Activated CD8-positive, alpha-beta memory T cell treated with anti-CD3 and anti-CD28 coated beads, Interleukin-2, amount 10 ng/mL, durations not matched to agents 7 days and 5 days (primary cell): Measurements from ENCODE around the gene PLAAT3. TPM values are rescaled to one million over a fixed set of nuclear protein-coding genes. Genes with fewer than 3 reads are reported as not detected.
A peak's percentile ranks its signal among the peaks of the same experiment; 100 is the strongest.

Experiments
- ATAC-seq: fragments of 150-1000 bp; cut with Tn5 transposase; one replicate; pipeline ENCODE4 v1.10.0; 2021; ENCODE audit warnings: moderate library complexity
- CTCF ChIA-PET: fragments of 350-600 bp; sonication (Branson Sonifier 250); formaldehyde crosslinking; loops from one replicate; lab custom pipeline; 2021; ENCODE audit warnings: antibody characterized with exemption; lab: Charles Lee
- DNase-seq: peaks from one replicate; pipeline ENCODE4 v3.0.0-alpha.2; 2020
- H3K27ac Mint-ChIP-seq: one replicate; pipeline ENCODE4 v1.8.0; 2021; ENCODE audit warnings: mild to moderate bottlenecking, mixed read lengths
- H3K27me3 Mint-ChIP-seq: one replicate; pipeline ENCODE4 v1.8.0; 2021; ENCODE audit warnings: mixed read lengths
- H3K36me3 Mint-ChIP-seq: one replicate; pipeline ENCODE4 v1.8.0; 2021; ENCODE audit warnings: mild to moderate bottlenecking, mixed read lengths
- H3K4me1 Mint-ChIP-seq: one replicate; pipeline ENCODE4 v1.8.0; 2021; ENCODE audit warnings: mixed read lengths
- H3K4me3 Mint-ChIP-seq: one replicate; pipeline ENCODE4 v1.8.0; 2021; ENCODE audit warnings: mild to moderate bottlenecking, moderate library complexity, mixed read lengths
- H3K9me3 Mint-ChIP-seq: one replicate; pipeline ENCODE4 v1.8.0; 2022; ENCODE audit warnings: low read depth, mixed read lengths
- total RNA-seq, 2 experiments: library from RNA; stranded (reverse); gene quantifications; one replicate each; pipeline ENCODE4 v1.2.3, GENCODE V29; 2021

The PLAAT3 gene
- total RNA-seq, 2 experiments from 2014 or later: 21.7 to 25.5 TPM

- CTCF ChIA-PET: interaction anchor here (0.9 to 1.7 kb wide), 7 partner anchors 7 to 47 kb away, joined by 3 to 12 read pairs (median 4); no protein-coding TSS in a partner anchor
- H3K36me3 Mint-ChIP-seq: peaks cover 32% of the 10 kb centered on the region
- H3K27ac Mint-ChIP-seq: peak overlapping the region; percentile 84
- no peak for DNase-seq
- H3K4me3 Mint-ChIP-seq: peak overlapping the region; percentile 73
- H3K9me3 Mint-ChIP-seq: peaks cover 2% of the 10 kb centered on the region
- peaks cover 29% of the 10 kb centered on the region for H3K4me1 Mint-ChIP-seq
- peaks cover 5% of the 10 kb centered on the region for H3K27me3 Mint-ChIP-seq
- no peak for ATAC-seq
These were observed 39.2 kb downstream of the PLAAT3 start for GRCh38 chr11:63574856-63575602.

GRCh38 chr11:63573881-63574855, 40.1 kb downstream of the PLAAT3 start:
- DNase-seq (peak; percentile 79), ATAC-seq (peak; percentile 96)
- Mint-ChIP-seq H3K4me3 (peak overlapping the region; percentile 73), H3K36me3 (peaks cover 27% of the 10 kb centered on the region), H3K4me1 (peaks cover 29% of the 10 kb centered on the region), H3K27ac (peak overlapping the region; percentile 84), H3K9me3 (peaks cover 2% of the 10 kb centered on the region), H3K27me3 (peaks cover 6% of the 10 kb centered on the region)
- CTCF ChIA-PET: interaction anchor here (0.5 to 1.7 kb wide), 10 partner anchors 8 to 98 kb away, joined by 3 to 12 read pairs (median 4); no protein-coding TSS in a partner anchor

GRCh38 chr11:63572026-63572688, 42.1 kb downstream of the PLAAT3 start:
- ATAC-seq (no peak), DNase-seq (no peak)
- Mint-ChIP-seq H3K36me3 (peaks cover 16% of the 10 kb centered on the region), H3K9me3 (no peaks in the 10 kb centered on the region), H3K4me1 (peaks cover 43% of the 10 kb centered on the region), H3K27ac (no peak overlapping the region), H3K4me3 (no peak overlapping the region), H3K27me3 (peaks cover 6% of the 10 kb centered on the region)
- CTCF ChIA-PET: no interaction called here

GRCh38 chr11:63569570-63569969, 44.7 kb downstream of the PLAAT3 start:
- ATAC-seq (no peak), DNase-seq (no peak)
- Mint-ChIP-seq H3K4me1 (peaks cover 60% of the 10 kb centered on the region), H3K27ac (no peak overlapping the region), H3K9me3 (no peaks in the 10 kb centered on the region), H3K4me3 (no peak overlapping the region), H3K36me3 (peaks cover 13% of the 10 kb centered on the region), H3K27me3 (peaks cover 6% of the 10 kb centered on the region)
- CTCF ChIA-PET: no interaction called here

GRCh38 chr11:63567044-63567840, 47.0 kb downstream of the PLAAT3 start:
- Mint-ChIP-seq H3K9me3 (no peaks in the 10 kb centered on the region), H3K27ac (peak overlapping the region; percentile 86), H3K36me3 (no peaks in the 10 kb centered on the region), H3K4me1 (peaks cover 62% of the 10 kb centered on the region), H3K27me3 (peaks cover 6% of the 10 kb centered on the region), H3K4me3 (peak overlapping the region; percentile 28)
- DNase-seq (peak; percentile 85), ATAC-seq (peak; percentile 80)
- CTCF ChIA-PET: interaction anchor here (1.1 to 2.7 kb wide), 6 partner anchors 7 to 114 kb away, joined by 3 to 9 read pairs (median 5); partner anchors contain the start of genes PLAAT4 and RTN3

GRCh38 chr11:63564784-63565350, 49.4 kb downstream of the PLAAT3 start:
- Mint-ChIP-seq H3K4me1 (peaks cover 71% of the 10 kb centered on the region), H3K27ac (peak overlapping the region; percentile 76), H3K36me3 (no peaks in the 10 kb centered on the region), H3K4me3 (no peak overlapping the region), H3K27me3 (no peaks in the 10 kb centered on the region), H3K9me3 (no peaks in the 10 kb centered on the region)
- DNase-seq: peak; percentile 53
- CTCF ChIA-PET: interaction anchor here (0.8 to 1.7 kb wide), 5 partner anchors 9 to 28 kb away, joined by 3 to 9 read pairs (median 5); partner anchors contain the start of gene PLAAT4
- ATAC-seq: no peak

GRCh38 chr11:63564056-63564774, 50.0 kb downstream of the PLAAT3 start:
- Mint-ChIP-seq H3K4me1 (peaks cover 72% of the 10 kb centered on the region), H3K27ac (peak overlapping the region; percentile 76), H3K36me3 (no peaks in the 10 kb centered on the region), H3K27me3 (no peaks in the 10 kb centered on the region), H3K9me3 (no peaks in the 10 kb centered on the region), H3K4me3 (no peak overlapping the region)
- ATAC-seq (peak; percentile 71), DNase-seq (peak; percentile 80)
- CTCF ChIA-PET: interaction anchor here (0.6 to 1.7 kb wide), 9 partner anchors 10 to 72 kb away, joined by 3 to 9 read pairs (median 3); partner anchors contain the start of gene PLAAT4

- DNase-seq (no peak), ATAC-seq (no peak)
- peaks cover 69% of the 10 kb centered on the region for H3K4me1 Mint-ChIP-seq
- no peaks in the 10 kb centered on the region for H3K27me3 Mint-ChIP-seq
- peak within 1 kb of the TSS; percentile 69 for H3K27ac Mint-ChIP-seq
- no peak within 1 kb of the TSS for H3K4me3 Mint-ChIP-seq
- no peaks in the 10 kb centered on the region for H3K9me3 Mint-ChIP-seq
- no peaks in the 10 kb centered on the region for H3K36me3 Mint-ChIP-seq
- CTCF ChIA-PET: interaction anchor here (0.6 to 1.7 kb wide), 8 partner anchors 9 to 72 kb away, joined by 3 to 9 read pairs (median 4); partner anchors contain the start of gene PLAAT4
These were observed 50.8 kb downstream of the PLAAT3 start, which contains the start of gene PLAAT2 for GRCh38 chr11:63563201-63564055. TSS of gene PLAAT2 (minus strand) at chr11:63563379. CDS start at chr11:63563324, 55 bp downstream.

- DNase-seq (no peak), ATAC-seq (no peak)
- no peaks in the 10 kb centered on the region for H3K9me3 Mint-ChIP-seq
- H3K27me3 Mint-ChIP-seq: no peaks in the 10 kb centered on the region
- CTCF ChIA-PET: interaction anchor here (2.0 to 2.1 kb wide), 2 partner anchors 9 to 23 kb away, joined by 4 to 7 read pairs; no protein-coding TSS in a partner anchor
- H3K4me3 Mint-ChIP-seq: no peak overlapping the region
- no peaks in the 10 kb centered on the region for H3K36me3 Mint-ChIP-seq
- peaks cover 47% of the 10 kb centered on the region for H3K4me1 Mint-ChIP-seq
- no peak overlapping the region for H3K27ac Mint-ChIP-seq
These were observed 53.6 kb downstream of the PLAAT3 start for GRCh38 chr11:63560506-63561180.

- CTCF ChIA-PET: interaction anchor here (1.0 kb wide), 1 partner anchor 15 kb away, joined by 4 read pairs; no protein-coding TSS in a partner anchor
- Mint-ChIP-seq H3K27ac (no peak overlapping the region), H3K36me3 (no peaks in the 10 kb centered on the region), H3K27me3 (no peaks in the 10 kb centered on the region), H3K4me1 (peaks cover 43% of the 10 kb centered on the region), H3K9me3 (no peaks in the 10 kb centered on the region), H3K4me3 (no peak overlapping the region)
- no peak for ATAC-seq
- no peak for DNase-seq
These were observed 55.6 kb downstream of the PLAAT3 start for GRCh38 chr11:63558459-63559157.
